B cell (primary cell): ENCODE results near the gene EGLN1. TPM values are rescaled to one million over a fixed set of nuclear protein-coding genes. Genes with fewer than 3 reads are reported as not detected.

ENCODE experiments used
- ATAC-seq: fragments of 200-7000 bp; cut with Tn5 transposase; one replicate; pipeline ENCODE4 v1.10.0; 2021; ENCODE audit warnings: low read depth, mild to moderate bottlenecking, moderate number of reproducible peaks, moderate library complexity
- CTCF ChIA-PET: fragments of 350-600 bp; sonication (Branson Sonifier 250); formaldehyde crosslinking; loops from one replicate; lab custom pipeline; 2021; ENCODE audit warnings: antibody characterized with exemption, inconsistent platforms; lab: Charles Lee
- POLR2A ChIA-PET: fragments of 350-600 bp; sonication (Branson Sonifier 250); formaldehyde crosslinking; loops from one replicate; lab custom pipeline; 2021; ENCODE audit warnings: antibody characterized with exemption; lab: Charles Lee
- DNase-seq: peaks from one replicate; pipeline ENCODE4 v3.0.0; 2013
- H2AFZ ChIP-seq: 2 replicates; pipeline ENCODE4 v1.6.1; 2012; ENCODE audit warnings: mild to moderate bottlenecking, low read depth, low read length; ENCODE audit not compliant: insufficient read depth, poor library complexity, severe bottlenecking
- H3K27ac ChIP-seq, 2 donors: 1 replicate in 1 of 2; 2 replicates in 1 of 2; pipeline ENCODE4 v1.5.1; 2012 to 2013; ENCODE audit warnings: low read length in 2 of 2, mild to moderate bottlenecking in 2 of 2, moderate library complexity in 1 of 2
- H3K27me3 ChIP-seq, 4 experiments: fragments of 200-600 bp in 1 of 4; sonication (generic) in 1 of 4; replicated peaks in 1 of 4; 1 replicate in 2 of 4; 2 replicates in 2 of 4; pipeline versions ENCODE4 v1.6.1 to v1.7.0; 2013 to 2016; ENCODE audit warnings: low read length in 3 of 4, mild to moderate bottlenecking in 2 of 4, mixed read lengths in 1 of 4, moderate library complexity in 1 of 4; ENCODE audit not compliant: insufficient read depth in 4 of 4, control insufficient read depth in 3 of 4; ENCODE audit errors: control extremely low read depth in 1 of 4
- H3K36me3 ChIP-seq, 2 experiments: replicated peaks in 1 of 2; 1 replicate in 1 of 2; 2 replicates in 1 of 2; pipeline versions ENCODE4 v1.6.1 to v1.7.1; 2013; ENCODE audit warnings: low read length in 1 of 2; ENCODE audit not compliant: insufficient read depth in 2 of 2, control insufficient read depth in 1 of 2; ENCODE audit errors: control extremely low read depth in 1 of 2, extremely low read depth in 1 of 2
- H3K4me1 ChIP-seq, 2 donors: fragments of 200-600 bp in 1 of 2; sonication (generic) in 1 of 2; 1 replicate in 1 of 2; 2 replicates in 1 of 2; pipeline versions ENCODE4 v1.5.1 to v1.6.1; 2013 to 2017; ENCODE audit warnings: low read length in 2 of 2; ENCODE audit not compliant: control insufficient read depth in 2 of 2, insufficient read depth in 2 of 2
- H3K4me2 ChIP-seq: replicated peaks from 2 replicates; pipeline ENCODE3; 2012; ENCODE audit warnings: mild to moderate bottlenecking, low read depth, low read length; ENCODE audit not compliant: poor library complexity, severe bottlenecking
- H3K4me3 ChIP-seq, 5 experiments: fragments of 200-600 bp in 1 of 5; sonication (generic) in 1 of 5; 1 replicate in 3 of 5; 2 replicates in 2 of 5; pipeline versions ENCODE4 v1.5.1 to v1.7.0; 2011 to 2016; ENCODE audit warnings: low read length in 4 of 5, mild to moderate bottlenecking in 4 of 5, low read depth in 2 of 5, control low read depth in 1 of 5, moderate library complexity in 1 of 5; ENCODE audit not compliant: insufficient read depth in 1 of 5; ENCODE audit errors: control extremely low read depth in 1 of 5, extremely low read depth in 1 of 5
- H3K79me2 ChIP-seq: fragments of 200-600 bp; sonication (generic); one replicate; pipeline ENCODE4 v1.6.0; 2016; ENCODE audit warnings: low read length; ENCODE audit not compliant: control insufficient read depth, insufficient read depth
- H3K9ac ChIP-seq: fragments of 200-600 bp; sonication (generic); 2 replicates; pipeline ENCODE4 v1.6.1; 2017; ENCODE audit warnings: mild to moderate bottlenecking, low read length, moderate library complexity
- H3K9me3 ChIP-seq, 3 donors: one replicate each; pipeline versions ENCODE4 v1.6.1 to v1.7.1; 2013; ENCODE audit warnings: low read length in 2 of 3; ENCODE audit not compliant: control insufficient read depth in 2 of 3, insufficient read depth in 1 of 3; ENCODE audit errors: control extremely low read depth in 1 of 3
- H4K20me1 ChIP-seq: 2 replicates; pipeline ENCODE4 v1.6.0; 2012; ENCODE audit warnings: mild to moderate bottlenecking, low read length; ENCODE audit not compliant: insufficient read depth, control insufficient read depth, poor library complexity, severe bottlenecking
- H3K27ac Mint-ChIP-seq: one replicate; pipeline ENCODE4 v1.8.0; 2021; ENCODE audit warnings: mixed read lengths
- H3K27me3 Mint-ChIP-seq: one replicate; pipeline ENCODE4 v1.8.0; 2021; ENCODE audit warnings: mixed read lengths
- H3K4me1 Mint-ChIP-seq: one replicate; pipeline ENCODE4 v1.8.0; 2021; ENCODE audit warnings: mixed read lengths
- H3K4me3 Mint-ChIP-seq: one replicate; pipeline ENCODE4 v1.8.0; 2021; ENCODE audit warnings: mixed read lengths
- H3K9me3 Mint-ChIP-seq: one replicate; pipeline ENCODE4 v1.8.0; 2022; ENCODE audit warnings: mixed read lengths; ENCODE audit not compliant: insufficient read depth
- EZH2 ChIP-seq: IDR thresholded peaks from 2 replicates; pipeline ENCODE4 v1.6.1; 2012; ENCODE audit warnings: borderline replicate concordance, low read depth, mild to moderate bottlenecking, moderate library complexity, low read length; ENCODE audit not compliant: insufficient read depth, poor library complexity, severe bottlenecking
- WGBS: methylation state at CpG from one replicate; pipeline ENCODE4 v1.1.5; 2013; ENCODE audit warnings: missing lambda C conversion rate; ENCODE audit not compliant: insufficient coverage; 5-methylcytosine and 5-hydroxymethylcytosine counted together
- intact Hi-C: fragments of 100-400 bp; cut with micrococcal nuclease; formaldehyde crosslinking; loops from one replicate; pipeline ENCODE4 v1.10.0; 2022
- polyA plus RNA-seq: library from polyadenylated mRNA; depleted of rRNA; stranded (reverse); fragments of >200 nt; gene quantifications from 2 replicates; pipeline ENCODE4 v1.2.3, GENCODE V29; 2012
- total RNA-seq, 2 donors: library from RNA; stranded (reverse); fragments of 120-200 nt in 1 of 2; gene quantifications; 1 replicate in 1 of 2; 2 replicates in 1 of 2; pipeline versions ENCODE4 v1.2.3 to v1.2.4, GENCODE V29; 2013 to 2022
- TF ChIP-seq, protein P1 (sequence below): fragments of 200-600 bp; IDR thresholded peaks from one replicate; pipeline ENCODE4 v1.8.0; 2022; ENCODE audit warnings: antibody characterized with exemption, mild to moderate bottlenecking

The EGLN1 gene
- total and polyA plus RNA-seq, 2 donors (not counting 1 experiment from before 2014, with no cell fraction given) = 7.5 to 18.5 TPM

DNA sequence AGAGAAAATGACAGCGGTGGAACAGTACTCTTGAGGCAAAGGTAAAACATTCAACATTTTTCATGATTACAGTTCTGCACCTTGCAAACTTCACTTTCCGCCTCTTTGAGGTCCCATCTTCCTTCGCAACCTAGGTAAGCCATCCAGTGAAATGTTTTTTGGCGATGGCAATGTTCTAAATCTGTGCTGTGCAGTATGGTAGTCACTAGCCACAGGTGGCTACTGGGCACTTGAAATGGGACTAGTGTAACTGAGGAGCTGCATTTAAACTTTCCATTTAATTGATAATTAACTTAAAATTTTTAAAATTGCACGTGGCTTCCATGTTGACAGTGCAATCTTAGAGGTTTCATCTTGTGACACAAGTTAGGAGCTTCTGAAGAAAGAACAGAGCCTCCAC is 97.4 kb downstream of the EGLN1 start:
- no peaks in the 10 kb centered on the region for H3K4me1 ChIP-seq
- no peaks in the 10 kb centered on the region for H3K27me3 ChIP-seq
- Mint-ChIP-seq H3K4me1 (peaks cover 7% of the 10 kb centered on the region), H3K27me3 (no peaks in the 10 kb centered on the region), H3K27ac (no peak overlapping the region), H3K4me3 (no peak overlapping the region), H3K9me3 (no peaks in the 10 kb centered on the region)
- ChIA-PET POLR2A (no interaction called here), CTCF (no interaction called here)
- H4K20me1 ChIP-seq = no peaks in the 10 kb centered on the region
- no peaks in the 10 kb centered on the region for H3K9me3 ChIP-seq
- H3K79me2 ChIP-seq = no peaks in the 10 kb centered on the region
- no peaks in the 10 kb centered on the region for H3K36me3 ChIP-seq
- H3K4me3 ChIP-seq = no peak overlapping the region
- H3K9ac ChIP-seq = no peak overlapping the region
- no peak for TF ChIP-seq EZH2
- TF ChIP-seq, protein P1, sequence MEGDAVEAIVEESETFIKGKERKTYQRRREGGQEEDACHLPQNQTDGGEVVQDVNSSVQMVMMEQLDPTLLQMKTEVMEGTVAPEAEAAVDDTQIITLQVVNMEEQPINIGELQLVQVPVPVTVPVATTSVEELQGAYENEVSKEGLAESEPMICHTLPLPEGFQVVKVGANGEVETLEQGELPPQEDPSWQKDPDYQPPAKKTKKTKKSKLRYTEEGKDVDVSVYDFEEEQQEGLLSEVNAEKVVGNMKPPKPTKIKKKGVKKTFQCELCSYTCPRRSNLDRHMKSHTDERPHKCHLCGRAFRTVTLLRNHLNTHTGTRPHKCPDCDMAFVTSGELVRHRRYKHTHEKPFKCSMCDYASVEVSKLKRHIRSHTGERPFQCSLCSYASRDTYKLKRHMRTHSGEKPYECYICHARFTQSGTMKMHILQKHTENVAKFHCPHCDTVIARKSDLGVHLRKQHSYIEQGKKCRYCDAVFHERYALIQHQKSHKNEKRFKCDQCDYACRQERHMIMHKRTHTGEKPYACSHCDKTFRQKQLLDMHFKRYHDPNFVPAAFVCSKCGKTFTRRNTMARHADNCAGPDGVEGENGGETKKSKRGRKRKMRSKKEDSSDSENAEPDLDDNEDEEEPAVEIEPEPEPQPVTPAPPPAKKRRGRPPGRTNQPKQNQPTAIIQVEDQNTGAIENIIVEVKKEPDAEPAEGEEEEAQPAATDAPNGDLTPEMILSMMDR = no peak
- ATAC-seq (no peak), DNase-seq (no peak)
- H3K4me2 ChIP-seq = no peak overlapping the region
- H3K27ac ChIP-seq = no peak overlapping the region
- no peak overlapping the region for H2AFZ ChIP-seq
- intact Hi-C loops = no loop called here
- 50% methylated on average over 1 of the region's 5 CpGs for WGBS

DNA sequence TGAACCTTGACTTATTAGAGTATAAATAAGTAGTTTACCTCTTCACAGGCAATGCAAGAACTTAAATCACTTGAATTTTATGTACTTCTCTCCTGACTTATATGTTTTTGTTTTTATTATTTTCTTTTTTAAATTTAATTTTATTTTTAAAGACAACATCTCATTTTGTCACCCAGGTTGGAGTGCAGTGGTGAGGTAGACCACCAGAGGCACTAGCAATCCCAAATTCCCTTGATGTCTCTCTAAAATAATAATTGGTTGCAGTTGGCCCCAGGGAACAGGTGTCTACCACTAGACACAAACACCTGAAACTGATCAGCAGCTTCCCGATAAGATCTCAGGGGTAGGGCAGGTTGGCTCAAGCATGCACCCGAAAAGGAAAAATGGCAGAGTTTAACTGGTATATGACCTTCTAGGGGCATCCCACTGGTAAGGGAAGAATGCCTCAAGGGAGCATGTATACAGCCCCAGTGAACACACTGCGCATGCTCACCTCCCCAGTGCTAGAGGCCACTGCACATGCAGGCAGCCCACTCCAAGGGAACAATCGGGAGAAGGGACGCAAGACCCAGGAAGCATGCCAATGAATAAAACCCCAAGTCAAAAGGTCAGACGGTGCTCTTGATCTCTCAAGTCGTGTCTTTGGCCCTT is 99.1 kb downstream of the EGLN1 start:
- DNase-seq (no peak), ATAC-seq (no peak)
- intact Hi-C loops = no loop called here
- Histone ChIP-seq H3K4me3 (no peak overlapping the region), H3K4me1 (no peaks in the 10 kb centered on the region), H3K4me2 (no peak overlapping the region), H3K27ac (no peak overlapping the region), H4K20me1 (no peaks in the 10 kb centered on the region), H3K9me3 (no peaks in the 10 kb centered on the region), H3K36me3 (no peaks in the 10 kb centered on the region), H3K27me3 (no peaks in the 10 kb centered on the region), H3K9ac (no peak overlapping the region), H3K79me2 (no peaks in the 10 kb centered on the region), H2AFZ (no peak overlapping the region)
- H3K27ac Mint-ChIP-seq = no peak overlapping the region
- H3K9me3 Mint-ChIP-seq = no peaks in the 10 kb centered on the region
- H3K4me3 Mint-ChIP-seq = no peak overlapping the region
- 100% methylated on average over 5 of the region's 7 CpGs for WGBS
- TF ChIP-seq, protein P1 = no peak
- TF ChIP-seq EZH2 = no peak
- H3K4me1 Mint-ChIP-seq = no peaks in the 10 kb centered on the region
- H3K27me3 Mint-ChIP-seq = no peaks in the 10 kb centered on the region
- ChIA-PET POLR2A (no interaction called here), CTCF (no interaction called here)
